GM13976 (cell line): Measurements from ENCODE around the gene IFNLR1.

Experiments
- DNase-seq: peaks from one replicate; pipeline ENCODE4 v3.0.0; 2012; ENCODE audit warnings: low spot score
- CTCF ChIP-seq: IDR thresholded peaks from 2 replicates; pipeline ENCODE4 v1.5.1; 2012; ENCODE audit warnings: borderline replicate concordance, mild to moderate bottlenecking; ENCODE audit not compliant: insufficient read depth; ENCODE audit errors: extremely low read depth, missing control alignments, control extremely low read depth
- in situ Hi-C: fragments of 300-500 bp; cut with MboI; formaldehyde crosslinking; loops from one replicate; pipeline ENCODE4 v1.12.0; 2022; ENCODE audit warnings: low sequenced_read_pairs, mixed read lengths, inconsistent platforms; ENCODE audit not compliant: unreplicated experiment

Gene IFNLR1

GRCh38 chr1:24162201-24162600 lies 24.9 kb downstream of the IFNLR1 start:
- DNase-seq, result no peak
- in situ Hi-C loops, result no loop called here
- no peak for TF ChIP-seq CTCF

- no peak for TF ChIP-seq CTCF
- in situ Hi-C loops, result no loop called here
- DNase-seq, result no peak
Measured at GRCh38 chr1:24161270-24161669, 25.8 kb downstream of the IFNLR1 start.

GRCh38 chr1:24159366-24159765 lies 27.7 kb downstream of the IFNLR1 start:
- no peak for TF ChIP-seq CTCF
- in situ Hi-C loops, result no loop called here
- no peak for DNase-seq

GRCh38 chr1:24157918-24158481 lies 29.1 kb downstream of the IFNLR1 start:
- in situ Hi-C loops, result no loop called here
- no peak for DNase-seq
- TF ChIP-seq CTCF, result no peak

GRCh38 chr1:24156542-24157260 lies 30.4 kb downstream of the IFNLR1 start:
- no peak for TF ChIP-seq CTCF
- in situ Hi-C loops, result no loop called here
- no peak for DNase-seq

GRCh38 chr1:24155011-24155782 lies 31.9 kb downstream of the IFNLR1 start:
- no peak for TF ChIP-seq CTCF
- in situ Hi-C loops, result no loop called here
- DNase-seq, result peak; percentile 68
